Measurements from ENCODE around the gene HPCA.

The HPCA gene

DNA sequence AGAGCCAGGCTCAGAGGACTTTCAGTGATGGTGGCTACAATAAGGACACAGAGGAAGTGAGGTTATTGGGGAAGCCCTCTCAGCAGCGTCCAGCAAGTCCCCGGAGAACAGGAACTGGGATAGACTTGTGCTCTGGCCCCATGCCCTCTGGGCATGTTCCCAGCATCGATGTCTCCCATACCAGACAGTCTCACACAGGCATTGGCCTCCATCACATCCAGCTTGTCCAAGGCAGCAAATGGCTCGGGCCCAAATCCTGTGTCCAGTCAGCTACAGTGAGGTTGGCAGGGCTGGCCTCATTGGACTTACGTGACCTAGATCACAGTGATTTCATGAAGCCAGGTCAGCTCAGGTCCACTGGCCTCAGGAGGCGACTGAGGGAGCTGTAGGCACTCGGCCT, 34.5 kb downstream of the HPCA start:
- Histone ChIP-seq H2BK120ac (ENCODE audit: insufficient read depth, low read length, poor library complexity) (peak overlapping the region; percentile 20), H3K36me3 (ENCODE audit: control insufficient read depth in 1 of 2, insufficient read depth in 2 of 2, low read length in 2 of 2) (no peaks in the 10 kb centered on the region), H2AK5ac (ENCODE audit: low read length) (peak overlapping the region; percentile 0), H3K4me1 (ENCODE audit: control insufficient read depth in 1 of 2, insufficient read depth in 2 of 2, low read length in 2 of 2) (peaks cover 14% of the 10 kb centered on the region in 2 experiments), H4K91ac (ENCODE audit: low read depth, low read length) (peak overlapping the region; percentile 74), H3K4me3 (ENCODE audit: low read depth, low read length) (no peak overlapping the region), H3K79me1 (ENCODE audit: low read length) (peaks cover 20% of the 10 kb centered on the region), H3K4ac (ENCODE audit: low read depth, low read length) (no peak overlapping the region), H4K12ac (ENCODE audit: low read depth, low read length) (no peak overlapping the region), H3K9ac (ENCODE audit: low read length) (no peak overlapping the region), H3K4me2 (ENCODE audit: low read length) (no peak overlapping the region), H2BK5ac (ENCODE audit: low read depth, low read length, poor library complexity) (peak overlapping the region; percentile 49), H3K18ac (ENCODE audit: low read length) (no peak overlapping the region), H3K79me2 (ENCODE audit: control insufficient read depth, insufficient read depth, low read length, poor library complexity) (no peaks in the 10 kb centered on the region), H3K9me3 (ENCODE audit: insufficient read depth, low read depth, low read length) (no peaks in the 10 kb centered on the region), H4K8ac (ENCODE audit: low read depth, low read length) (no peak overlapping the region), H2AFZ (ENCODE audit: insufficient read depth, low read length, poor library complexity) (peak overlapping the region; percentile 1), H3K27me3 (ENCODE audit: insufficient read depth, low read length) (no peaks in the 10 kb centered on the region), H3K23ac (ENCODE audit: low read length) (no peak overlapping the region), H3K14ac (ENCODE audit: low read length) (peak overlapping the region; percentile 4), H3K27ac (ENCODE audit: low read depth, low read length) (no peak overlapping the region), H2BK12ac (ENCODE audit: low read length) (peak overlapping the region; percentile 16)
- DNase-seq, result no peak
- no CpG with 5 or more reads among the region's 7 CpGs for WGBS (ENCODE audit: extremely low coverage, insufficient coverage, insufficient read length)

DNA sequence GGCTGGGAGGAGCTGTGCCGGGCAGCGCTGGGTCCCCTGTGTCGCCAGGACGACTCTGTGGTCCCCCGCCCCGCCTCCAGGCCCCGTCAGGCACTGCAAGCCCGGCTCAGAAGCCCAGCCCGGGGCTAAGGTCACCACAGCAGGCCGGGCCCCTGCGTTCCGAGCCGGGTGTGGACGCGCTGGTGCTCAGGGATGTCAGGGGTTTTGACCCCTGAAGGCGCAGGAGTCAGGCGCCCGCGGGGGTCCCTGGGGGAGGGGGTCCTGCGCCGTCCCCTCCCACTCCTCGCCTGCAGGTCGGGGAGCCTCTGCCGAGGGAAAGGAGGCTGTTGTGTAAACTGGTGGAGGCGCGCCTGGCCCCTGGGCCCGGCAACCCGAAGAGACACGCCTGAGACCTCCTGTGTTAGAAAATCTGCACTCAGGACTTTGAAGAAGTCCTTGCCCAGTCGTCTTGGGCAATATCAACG, 38.6 kb downstream of the HPCA start:
- no CpG with 5 or more reads among the region's 31 CpGs for WGBS (ENCODE audit: extremely low coverage, insufficient coverage, insufficient read length)
- Histone ChIP-seq H2BK120ac (ENCODE audit: insufficient read depth, low read length, poor library complexity) (peak overlapping the region; percentile 71), H3K79me2 (ENCODE audit: control insufficient read depth, insufficient read depth, low read length, poor library complexity) (no peaks in the 10 kb centered on the region), H3K79me1 (ENCODE audit: low read length) (peaks cover 34% of the 10 kb centered on the region), H3K4me1 (ENCODE audit: control insufficient read depth in 1 of 2, insufficient read depth in 2 of 2, low read length in 2 of 2) (peaks cover 21 to 25% of the 10 kb centered on the region in 2 experiments), H2AK5ac (ENCODE audit: low read length) (peak overlapping the region; percentile 9), H3K23ac (ENCODE audit: low read length) (no peak overlapping the region), H3K4ac (ENCODE audit: low read depth, low read length) (peak overlapping the region; percentile 7), H4K91ac (ENCODE audit: low read depth, low read length) (peak overlapping the region; percentile 91), H3K4me2 (ENCODE audit: low read length) (peak overlapping the region; percentile 69), H3K36me3 (ENCODE audit: control insufficient read depth in 1 of 2, insufficient read depth in 2 of 2, low read length in 2 of 2) (no peaks in the 10 kb centered on the region), H4K8ac (ENCODE audit: low read depth, low read length) (peak overlapping the region; percentile 80), H3K27me3 (ENCODE audit: insufficient read depth, low read length) (no peaks in the 10 kb centered on the region), H3K27ac (ENCODE audit: low read depth, low read length) (peak overlapping the region; percentile 96), H3K14ac (ENCODE audit: low read length) (peak overlapping the region; percentile 58), H2BK12ac (ENCODE audit: low read length) (peak overlapping the region; percentile 65), H3K18ac (ENCODE audit: low read length) (peak overlapping the region; percentile 6), H3K4me3 (ENCODE audit: low read depth, low read length) (no peak overlapping the region), H3K9me3 (ENCODE audit: insufficient read depth, low read depth, low read length) (no peaks in the 10 kb centered on the region), H2BK5ac (ENCODE audit: low read depth, low read length, poor library complexity) (peak overlapping the region; percentile 85), H4K12ac (ENCODE audit: low read depth, low read length) (peak overlapping the region; percentile 48), H3K9ac (ENCODE audit: low read length) (peak overlapping the region; percentile 54), H2AFZ (ENCODE audit: insufficient read depth, low read length, poor library complexity) (peak overlapping the region; percentile 20)
- DNase-seq, result no peak

DNA sequence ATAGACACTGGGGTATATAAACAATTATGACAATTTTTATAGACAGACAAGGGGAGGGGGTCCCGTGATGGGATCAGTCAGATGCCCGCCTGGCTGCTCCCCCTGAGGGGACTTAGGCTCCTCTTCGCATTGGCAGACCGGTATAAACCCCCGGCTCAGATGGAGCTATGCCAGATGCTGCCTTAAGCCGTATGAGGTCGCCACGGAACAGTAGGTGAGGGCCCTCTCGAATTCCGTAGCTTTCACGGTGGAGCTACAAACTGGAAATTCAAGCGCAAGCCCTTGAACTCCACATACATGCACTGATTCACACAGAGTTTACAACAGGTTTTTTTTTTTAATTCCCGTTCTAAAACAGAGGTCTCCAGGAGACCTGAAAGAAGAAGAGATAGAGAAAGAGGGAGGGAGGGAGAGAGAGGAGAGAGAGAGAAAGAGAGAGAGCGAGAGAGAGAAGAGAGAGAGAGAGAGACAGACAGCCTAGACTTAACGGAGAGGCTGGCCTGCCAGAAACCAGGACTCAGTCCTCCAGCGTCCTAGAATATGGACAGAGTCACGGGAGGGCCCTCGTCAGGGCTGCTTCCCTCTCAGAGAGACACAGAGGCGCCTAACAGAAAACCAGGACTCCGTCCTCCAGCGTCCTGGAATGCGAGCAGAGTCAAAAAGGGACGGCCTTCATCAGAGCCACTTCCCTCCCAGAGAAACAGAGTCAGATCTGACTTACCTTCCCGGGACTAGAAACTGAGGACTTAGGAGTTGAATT, 39.3 kb downstream of the HPCA start:
- Histone ChIP-seq H2BK12ac (ENCODE audit: low read length) (peak overlapping the region; percentile 48), H3K36me3 (ENCODE audit: control insufficient read depth in 1 of 2, insufficient read depth in 2 of 2, low read length in 2 of 2) (no peaks in the 10 kb centered on the region), H2BK120ac (ENCODE audit: insufficient read depth, low read length, poor library complexity) (peak overlapping the region; percentile 99), H4K8ac (ENCODE audit: low read depth, low read length) (peak overlapping the region; percentile 88), H3K4me3 (ENCODE audit: low read depth, low read length) (no peak overlapping the region), H3K23ac (ENCODE audit: low read length) (no peak overlapping the region), H3K4me1 (ENCODE audit: control insufficient read depth in 1 of 2, insufficient read depth in 2 of 2, low read length in 2 of 2) (peaks cover 18 to 25% of the 10 kb centered on the region in 2 experiments), H3K14ac (ENCODE audit: low read length) (peak overlapping the region; percentile 96), H3K79me1 (ENCODE audit: low read length) (peaks cover 34% of the 10 kb centered on the region), H3K79me2 (ENCODE audit: control insufficient read depth, insufficient read depth, low read length, poor library complexity) (no peaks in the 10 kb centered on the region), H3K4ac (ENCODE audit: low read depth, low read length) (peak overlapping the region; percentile 88), H3K9me3 (ENCODE audit: insufficient read depth, low read depth, low read length) (no peaks in the 10 kb centered on the region), H4K12ac (ENCODE audit: low read depth, low read length) (peak overlapping the region; percentile 76), H3K27me3 (ENCODE audit: insufficient read depth, low read length) (no peaks in the 10 kb centered on the region), H3K18ac (ENCODE audit: low read length) (peak overlapping the region; percentile 96), H2BK5ac (ENCODE audit: low read depth, low read length, poor library complexity) (peak overlapping the region; percentile 98), H3K9ac (ENCODE audit: low read length) (no peak overlapping the region), H2AK5ac (ENCODE audit: low read length) (no peak overlapping the region), H2AFZ (ENCODE audit: insufficient read depth, low read length, poor library complexity) (peak overlapping the region; percentile 20), H4K91ac (ENCODE audit: low read depth, low read length) (peak overlapping the region; percentile 96), H3K27ac (ENCODE audit: low read depth, low read length) (peak overlapping the region; percentile 96), H3K4me2 (ENCODE audit: low read length) (peak overlapping the region; percentile 69)
- peak; percentile 29 to 58 for DNase-seq
- no CpG with 5 or more reads among the region's 24 CpGs for WGBS (ENCODE audit: extremely low coverage, insufficient coverage, insufficient read length)

DNA sequence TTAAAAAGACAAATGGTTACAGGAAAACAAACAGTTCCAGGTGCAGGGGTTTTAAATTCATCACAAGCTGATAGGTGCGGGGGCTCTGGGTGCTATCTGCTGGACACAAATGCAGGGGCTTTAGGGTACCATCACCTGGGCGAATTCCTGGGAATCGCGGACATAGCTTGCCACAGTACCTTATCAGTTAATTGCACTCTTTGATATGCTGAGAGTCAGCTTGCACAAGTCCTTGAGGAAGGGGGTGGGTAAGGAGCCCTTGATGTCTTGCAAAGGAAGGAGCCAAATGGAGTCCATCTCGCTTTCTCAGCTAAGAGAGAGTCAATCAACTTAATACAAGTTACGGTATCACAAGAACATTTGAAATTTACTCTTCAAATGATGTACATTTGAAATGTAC, 40.3 kb downstream of the HPCA start:
- WGBS (ENCODE audit: extremely low coverage, insufficient coverage, insufficient read length), result no CpG with 5 or more reads among the region's 6 CpGs
- Histone ChIP-seq H3K14ac (ENCODE audit: low read length) (peak overlapping the region; percentile 78), H2AK5ac (ENCODE audit: low read length) (no peak overlapping the region), H4K91ac (ENCODE audit: low read depth, low read length) (peak overlapping the region; percentile 84), H3K36me3 (ENCODE audit: control insufficient read depth in 1 of 2, insufficient read depth in 2 of 2, low read length in 2 of 2) (no peaks in the 10 kb centered on the region), H3K79me1 (ENCODE audit: low read length) (peaks cover 31% of the 10 kb centered on the region), H3K79me2 (ENCODE audit: control insufficient read depth, insufficient read depth, low read length, poor library complexity) (no peaks in the 10 kb centered on the region), H3K27me3 (ENCODE audit: insufficient read depth, low read length) (no peaks in the 10 kb centered on the region), H3K4me2 (ENCODE audit: low read length) (peak overlapping the region; percentile 27), H2AFZ (ENCODE audit: insufficient read depth, low read length, poor library complexity) (no peak overlapping the region), H3K4ac (ENCODE audit: low read depth, low read length) (peak overlapping the region; percentile 39), H3K23ac (ENCODE audit: low read length) (no peak overlapping the region), H4K12ac (ENCODE audit: low read depth, low read length) (no peak overlapping the region), H3K18ac (ENCODE audit: low read length) (peak overlapping the region; percentile 63), H3K9me3 (ENCODE audit: insufficient read depth, low read depth, low read length) (no peaks in the 10 kb centered on the region), H3K4me1 (ENCODE audit: control insufficient read depth in 1 of 2, insufficient read depth in 2 of 2, low read length in 2 of 2) (peaks cover 13 to 21% of the 10 kb centered on the region in 2 experiments), H2BK12ac (ENCODE audit: low read length) (peak overlapping the region; percentile 90), H3K4me3 (ENCODE audit: low read depth, low read length) (no peak overlapping the region), H2BK120ac (ENCODE audit: insufficient read depth, low read length, poor library complexity) (peak overlapping the region; percentile 35), H3K9ac (ENCODE audit: low read length) (no peak overlapping the region), H2BK5ac (ENCODE audit: low read depth, low read length, poor library complexity) (peak overlapping the region; percentile 87), H3K27ac (ENCODE audit: low read depth, low read length) (peak overlapping the region; percentile 96), H4K8ac (ENCODE audit: low read depth, low read length) (peak overlapping the region; percentile 25)
- no peak for DNase-seq
